ENCODE measurements around the gene GFER. TPM values are rescaled to one million over a fixed set of nuclear protein-coding genes. Genes with fewer than 3 reads are reported as not detected.
"Not testable (repeated sequence)": the region's sequence is repeated elsewhere in the genome, so short reads cannot be mapped to it uniquely, and the experiment has no call there.

The GFER gene
- polyA plus RNA-seq (ENCODE audit: insufficient read length) = 20.2 TPM

DNA sequence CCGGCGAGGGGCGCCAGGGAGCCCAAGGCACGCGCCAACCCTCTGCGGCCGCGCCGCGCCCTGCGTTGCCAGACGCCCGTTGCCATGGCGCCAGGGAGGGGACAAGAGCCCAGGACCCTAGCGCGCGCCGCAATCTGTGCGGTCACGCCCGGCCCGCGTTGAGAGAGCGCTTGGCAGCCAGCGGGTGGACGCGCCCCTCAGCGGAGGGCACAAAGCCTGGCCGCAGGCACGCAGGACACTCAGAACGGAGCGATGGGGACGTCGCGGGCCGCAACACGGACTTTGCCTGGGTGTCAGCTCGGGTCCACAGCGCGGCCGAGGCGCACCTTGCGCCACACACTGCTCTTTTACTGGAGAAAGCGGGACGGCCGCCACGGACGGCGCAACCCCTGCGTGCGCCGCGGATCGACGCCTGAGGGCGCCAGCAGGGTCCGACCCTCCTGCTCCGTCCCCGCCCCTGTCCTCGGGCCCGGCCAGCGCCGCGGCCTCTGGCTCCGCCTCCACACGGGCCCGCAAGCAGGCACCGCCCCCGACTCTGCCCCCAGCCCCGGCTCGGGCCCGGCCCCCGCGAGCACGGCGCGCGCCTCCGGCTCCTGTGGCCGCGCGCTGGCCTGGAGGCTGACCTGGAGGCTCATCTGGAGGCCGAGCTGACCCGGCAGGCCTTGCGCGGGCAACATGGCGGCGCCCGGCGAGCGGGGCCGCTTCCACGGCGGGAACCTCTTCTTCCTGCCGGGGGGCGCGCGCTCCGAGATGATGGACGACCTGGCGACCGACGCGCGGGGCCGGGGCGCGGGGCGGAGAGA is at the start of gene GFER:
Gene GFER, plus strand, starts transcription at position 650 of the 803 bp plus-strand sequence. Its CDS starts 26 bp downstream, at position 676.
- peak; percentile 94 for DNase-seq

DNA sequence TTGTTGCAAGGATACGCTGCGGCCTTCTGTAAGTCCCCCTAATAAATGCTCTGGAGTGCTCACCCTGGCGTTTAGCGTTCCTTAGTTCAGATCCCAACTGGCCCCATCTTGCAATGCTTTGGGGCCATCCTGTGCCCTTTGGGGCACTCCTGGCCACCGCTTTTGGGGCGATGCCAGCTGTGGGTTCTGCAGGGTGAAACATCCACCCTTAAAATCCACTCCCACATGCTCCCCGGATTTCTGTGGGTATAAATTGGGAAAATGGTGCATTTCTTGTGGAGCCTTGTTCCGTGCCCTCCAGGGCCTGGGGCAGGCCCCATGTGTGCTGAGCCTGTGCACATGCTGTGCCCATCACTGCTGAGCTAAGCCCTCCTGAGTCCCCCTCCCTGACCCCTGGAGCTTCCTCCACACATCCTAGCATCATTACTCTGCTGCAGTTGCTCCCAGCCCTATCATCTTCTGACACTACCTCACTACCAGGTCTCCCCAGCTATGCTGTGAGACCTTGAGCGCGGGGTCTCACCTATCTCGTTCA is 47.0 kb upstream of the GFER start:
- no peak for DNase-seq

GRCh38 chr16:1938316-1938715 is 45.7 kb upstream of the GFER start:
- DNase-seq = no peak

DNA sequence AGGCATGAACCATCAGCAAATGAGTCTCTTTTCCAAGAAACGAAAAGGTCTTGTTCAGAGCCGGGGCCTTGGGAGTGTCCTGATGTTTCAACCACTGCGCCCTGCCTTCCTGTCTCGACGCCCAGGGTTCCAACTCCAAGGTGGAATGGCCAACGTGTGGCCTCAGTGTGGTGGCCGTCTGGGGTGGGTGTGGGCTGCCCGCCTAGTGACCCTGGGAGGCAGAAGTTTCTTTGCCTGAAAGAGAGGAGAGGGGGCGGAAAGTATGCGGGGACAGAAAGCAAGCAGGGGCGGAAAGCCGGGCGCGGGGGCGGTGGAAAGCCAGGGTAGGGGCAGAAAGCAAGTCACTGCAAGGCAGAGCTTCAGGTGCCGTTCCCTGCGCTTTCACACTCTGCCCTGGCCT is 45.1 kb upstream of the GFER start:
- DNase-seq = no peak

GRCh38 chr16:1939833-1940232 is 44.2 kb upstream of the GFER start:
- not testable (repeated sequence) for DNase-seq

- DNase-seq = no peak
Measured at GRCh38 chr16:1940273-1941161, 43.5 kb upstream of the GFER start.

DNA sequence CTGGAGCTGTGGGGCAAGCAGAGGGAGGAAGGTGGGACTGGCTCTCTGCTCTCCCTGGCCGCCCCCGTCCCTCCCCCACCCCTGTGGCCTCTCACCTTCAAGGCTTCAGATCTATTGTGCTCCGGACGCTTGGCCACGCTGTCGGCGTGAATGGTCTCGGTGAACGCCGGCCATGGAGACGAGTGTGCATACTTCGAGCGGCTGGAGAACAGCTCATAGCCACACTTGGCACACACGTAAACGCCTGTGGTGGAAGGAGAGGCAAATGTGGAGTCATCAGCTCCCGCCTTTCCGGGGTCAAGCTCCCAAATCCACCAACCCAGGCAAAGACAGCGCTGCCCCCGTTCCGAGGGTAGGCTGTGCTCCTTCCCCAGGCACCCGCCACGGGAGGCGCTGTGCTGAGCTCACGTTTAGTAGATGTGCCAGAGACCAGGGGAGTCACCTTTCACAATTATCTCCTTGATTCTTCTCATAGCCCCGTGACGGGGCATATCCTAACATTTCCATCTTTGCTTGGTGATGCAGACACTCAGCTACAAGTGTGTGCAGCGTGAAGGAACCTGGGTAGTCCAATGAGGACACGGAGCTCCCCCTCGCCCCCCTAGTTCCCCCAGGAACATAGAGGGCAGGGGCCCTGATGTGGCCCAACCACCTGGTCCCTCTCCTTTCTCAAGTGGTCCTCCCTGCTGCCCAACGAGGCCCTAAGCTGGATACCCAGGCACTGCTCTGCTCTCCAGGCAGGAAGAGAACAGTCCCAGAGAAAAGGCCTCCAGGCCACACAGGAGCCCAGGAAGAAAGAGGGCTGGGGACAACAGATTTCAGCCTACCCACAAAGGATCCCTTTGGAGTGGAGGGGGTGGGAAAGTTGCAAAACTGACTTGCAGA is 42.6 kb upstream of the GFER start:
- DNase-seq = no peak

GRCh38 chr16:1942047-1942809 is 41.8 kb upstream of the GFER start:
- DNase-seq = no peak

DNA sequence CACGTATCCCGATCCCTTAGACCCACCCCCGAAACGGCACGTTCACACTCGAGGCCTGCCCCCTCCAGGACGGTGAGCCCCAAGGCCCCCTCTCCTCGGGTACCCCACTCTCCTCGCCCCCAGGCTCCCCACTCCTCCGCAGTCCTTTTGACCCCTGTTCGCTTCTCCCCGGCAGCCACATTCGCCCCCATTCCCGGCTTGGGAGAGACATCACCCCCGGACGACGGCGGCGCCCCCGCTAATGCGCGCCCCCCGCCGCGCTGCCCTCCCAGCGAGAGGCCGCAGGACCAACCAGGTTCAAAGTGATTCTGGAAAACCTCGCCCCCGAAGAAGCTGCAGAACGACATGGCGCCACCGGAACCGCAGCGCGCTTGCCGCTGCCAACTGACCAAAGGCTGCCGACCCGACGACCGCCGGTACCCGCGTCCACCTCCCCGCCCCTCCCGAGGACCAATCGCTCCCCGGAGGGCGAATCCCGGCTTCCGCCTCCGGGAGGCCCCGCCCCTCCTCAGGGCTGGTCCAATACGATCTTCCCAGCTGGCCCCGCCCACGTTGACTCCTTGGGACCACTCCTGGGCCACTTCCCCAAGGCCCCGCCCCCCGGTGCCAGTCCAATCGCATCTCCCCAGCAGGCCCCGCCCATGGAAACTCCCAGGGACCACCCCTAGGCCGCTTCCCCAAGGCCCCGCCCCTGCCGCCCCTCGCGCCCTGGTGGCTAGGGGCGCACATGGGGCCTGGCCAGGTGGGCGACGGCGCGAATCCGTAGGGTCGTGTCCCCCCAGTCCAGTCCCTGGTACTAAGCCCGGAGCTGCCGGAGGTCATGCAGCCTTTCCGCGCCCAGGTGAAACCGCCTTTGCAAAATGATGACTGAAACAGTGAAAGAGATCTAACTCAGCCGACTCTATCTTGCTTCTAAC is 40.9 kb upstream of the GFER start, which contains the start of gene MSRB1:
Gene MSRB1, minus strand, starts transcription at position 390 of the 917 bp plus-strand sequence. Its CDS starts 43 bp downstream, at position 347.
- DNase-seq = peak; percentile 98

DNA sequence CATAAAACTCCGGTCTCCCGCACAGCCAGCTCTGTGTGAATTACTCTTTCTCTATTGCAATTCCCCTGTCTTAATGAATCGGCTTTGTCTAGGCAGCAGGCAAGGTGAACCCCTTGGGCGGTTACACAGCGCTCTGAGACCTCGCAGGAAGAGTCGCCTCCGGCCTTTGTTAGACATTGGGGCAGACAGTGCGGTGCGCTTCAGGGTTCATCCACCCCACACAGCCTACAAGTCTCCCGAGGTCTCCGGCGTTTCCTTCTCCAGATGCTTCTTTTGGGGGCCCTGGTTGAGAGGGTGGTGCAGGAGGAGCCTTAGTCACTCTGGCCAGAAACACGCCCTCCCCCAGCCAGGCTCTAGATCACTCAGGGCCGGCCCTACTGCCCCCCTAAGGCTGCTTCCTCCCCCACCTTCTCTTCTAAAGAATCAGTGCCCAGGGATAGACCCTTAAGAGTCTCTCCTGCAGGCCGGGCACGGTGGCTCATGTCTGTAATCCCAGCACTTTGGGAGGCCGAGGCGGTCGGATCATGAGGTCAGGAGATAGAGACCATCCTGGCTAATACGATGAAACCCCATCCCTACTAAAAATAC is 39.3 kb upstream of the GFER start:
- no peak for DNase-seq

GRCh38 chr16:1945559-1946391 is 38.2 kb upstream of the GFER start:
- no peak for DNase-seq

DNA sequence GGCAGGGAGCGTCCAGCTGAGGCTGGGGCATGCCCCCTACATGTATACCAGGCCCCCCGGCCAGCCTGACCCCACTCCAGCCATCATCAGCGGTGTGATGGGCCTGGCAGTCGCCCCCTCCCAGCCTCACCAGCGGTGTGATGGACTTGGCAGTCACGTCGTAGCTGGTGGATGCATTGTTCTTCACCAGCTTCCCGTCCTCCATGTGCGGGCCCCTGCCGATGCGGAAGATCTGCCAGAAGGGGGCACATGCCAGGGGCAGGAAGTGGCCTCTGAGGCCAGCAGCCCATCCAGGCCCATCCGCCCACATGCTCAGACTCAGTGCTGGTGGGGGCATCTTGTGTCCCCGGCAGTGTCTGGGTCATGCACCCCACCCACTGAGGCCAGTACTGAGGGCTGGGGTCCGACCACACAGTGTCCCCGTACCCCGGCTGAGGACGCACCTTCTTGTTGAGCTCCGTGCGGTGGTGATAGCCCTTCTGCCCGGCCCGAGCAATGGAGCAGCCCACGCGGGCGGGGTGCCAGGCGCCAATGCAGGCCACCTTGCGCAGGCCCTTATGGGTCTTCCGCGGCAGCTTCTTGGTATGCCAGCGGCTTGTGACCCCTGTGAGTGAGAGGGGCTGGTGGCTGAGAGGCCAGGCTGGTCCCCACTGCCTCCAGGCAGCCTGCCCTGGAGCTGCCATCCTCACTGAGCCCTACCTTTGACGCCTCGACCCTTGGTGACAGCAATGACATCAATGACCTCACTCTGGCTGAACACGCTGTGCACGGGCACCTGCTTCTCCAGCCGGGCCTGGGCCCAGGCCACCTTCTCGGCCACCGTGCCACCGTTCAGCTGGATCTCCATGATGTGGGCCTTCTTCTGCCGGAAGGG is 37.3 kb upstream of the GFER start:
- no peak for DNase-seq

DNA sequence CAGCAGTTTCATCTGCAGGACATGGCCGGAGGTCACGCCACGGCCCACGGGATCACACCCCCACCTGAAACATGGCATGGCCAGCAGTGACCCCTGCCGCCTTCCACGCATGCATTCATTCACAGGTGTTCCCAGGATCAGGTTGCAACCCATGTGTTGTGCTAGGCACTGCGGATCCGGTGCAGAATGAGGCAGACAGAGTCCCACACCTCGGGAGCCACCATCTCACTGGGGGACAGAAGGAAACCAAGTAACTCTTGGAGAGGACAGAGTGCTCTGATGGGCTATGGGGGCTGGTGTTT is 36.7 kb upstream of the GFER start:
- DNase-seq = no peak

DNA sequence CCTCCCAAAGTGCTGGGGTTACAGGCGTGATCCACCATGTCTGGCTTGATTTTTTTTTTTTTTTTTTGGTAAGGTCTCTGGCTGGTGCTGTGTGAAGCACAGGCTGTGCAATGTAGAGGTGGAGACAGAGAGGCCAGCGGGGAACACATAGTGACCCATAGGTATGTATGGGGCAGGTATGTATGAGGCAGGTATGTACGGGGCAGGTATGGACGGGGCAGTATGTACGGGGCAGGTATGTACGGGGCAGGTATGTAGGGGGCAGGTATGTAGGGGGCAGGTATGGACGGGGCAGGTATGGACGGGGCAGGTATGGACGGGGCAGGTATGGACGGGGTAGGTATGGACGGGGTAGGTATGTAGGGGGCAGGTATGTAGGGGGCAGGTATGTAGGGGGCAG is 34.5 kb upstream of the GFER start:
- DNase-seq = no peak

DNA sequence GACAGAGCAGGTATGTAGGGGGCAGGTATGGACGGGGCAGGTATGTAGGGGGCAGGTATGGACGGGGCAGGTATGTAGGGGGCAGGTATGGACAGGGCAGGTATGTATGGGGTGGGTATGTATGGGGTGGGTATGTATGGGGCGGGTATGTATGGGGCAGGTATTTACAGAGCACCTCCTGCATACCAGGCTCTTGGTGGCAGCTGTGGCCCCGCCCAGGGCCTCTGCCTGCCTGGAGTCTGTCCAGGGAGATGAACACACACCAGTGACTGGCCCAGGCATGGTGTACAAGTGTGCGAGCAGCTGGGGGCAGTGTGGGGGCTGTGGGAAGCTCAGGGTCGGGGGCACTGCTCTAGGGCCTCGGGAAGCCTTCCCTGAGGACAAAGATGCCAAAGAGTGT is 33.9 kb upstream of the GFER start:
- no peak for DNase-seq

- no peak for DNase-seq
Measured at GRCh38 chr16:1950559-1950958, 33.4 kb upstream of the GFER start.

- no peak for DNase-seq
Measured at GRCh38 chr16:1953734-1954133, 30.3 kb upstream of the GFER start.
